H1 (cell line): Measurements from ENCODE around the gene CXCL16. TPM values are rescaled to one million over a fixed set of nuclear protein-coding genes. Genes with fewer than 3 reads are reported as not detected.

Experiments
- FOSL1 ChIP-seq: IDR thresholded peaks from 2 replicates; pipeline ENCODE4 v1.6.1; 2011; ENCODE audit warnings: mild to moderate bottlenecking, low read depth, low read length, moderate library complexity; ENCODE audit not compliant: insufficient read depth
- JUN ChIP-seq: IDR thresholded peaks from 2 replicates; pipeline ENCODE4 v1.6.1; 2011; ENCODE audit warnings: low read depth, mild to moderate bottlenecking, improper control_type of control experiment, low read length
- KDM5A ChIP-seq: fragments of 200-600 bp; IDR thresholded peaks from 2 replicates; pipeline ENCODE4 v1.7.1; 2012; ENCODE audit warnings: mild to moderate bottlenecking, low read length, inconsistent platforms, mixed read lengths
- polyA plus RNA-seq, 7 experiments: library from polyadenylated mRNA; depleted of rRNA in 3 of 7; stranded (reverse) in 5 of 7; unstranded in 2 of 7; fragments of >200 nt in 5 of 7; fragments of 200-250 nt in 2 of 7; gene quantifications; 1 replicate in 5 of 7; 2 replicates in 1 of 7; 4 replicates in 1 of 7; pipeline versions ENCODE4 v1.2.1 to v1.2.3, GENCODE V29; 2011 to 2013; ENCODE audit warnings: missing spikeins in 2 of 7, mixed read lengths in 2 of 7
- total RNA-seq: library from RNA; stranded (reverse); fragmentation: NEBNext Ultra II Directional; extraction: Animal tissue kit (Norgen Biotek cat#: 25700); gene quantifications from 2 replicates; pipeline ENCODE4 v1.2.1, GENCODE V29; 2021
- TF ChIP-seq, protein P1 (sequence below): IDR thresholded peaks from 2 replicates; pipeline ENCODE4 v1.6.1; 2011; ENCODE audit warnings: low read depth, mild to moderate bottlenecking, low read length; ENCODE audit not compliant: insufficient read depth

The CXCL16 gene
- total and polyA plus RNA-seq, 2 of the 8 experiments (the other 6 are each of a cell fraction or from before 2014, with no cell fraction given), result 3.5 to 4.8 TPM

DNA sequence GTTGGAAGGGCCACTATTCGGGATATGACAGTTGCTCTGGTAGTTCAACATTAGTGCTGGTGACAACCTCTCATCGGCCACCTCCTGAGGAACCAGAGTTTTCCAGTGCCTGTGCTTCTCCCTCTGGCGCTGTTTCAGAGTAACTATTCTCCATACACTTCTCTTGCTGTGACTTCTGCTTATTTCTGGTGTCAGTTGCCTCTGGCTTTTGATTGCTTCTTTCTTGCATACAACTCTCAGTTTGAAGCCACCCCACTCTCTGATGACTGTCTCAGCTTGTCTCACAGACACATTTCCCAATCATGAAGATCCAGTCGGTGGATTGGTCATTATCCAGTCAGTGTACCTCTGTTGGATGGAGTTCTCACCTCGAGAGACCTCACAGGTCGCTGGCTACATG lies 28.6 kb upstream of the CXCL16 start (continued):
- TF ChIP-seq JUN (no peak), FOSL1 (no peak), KDM5A (no peak)
- TF ChIP-seq, protein P1, sequence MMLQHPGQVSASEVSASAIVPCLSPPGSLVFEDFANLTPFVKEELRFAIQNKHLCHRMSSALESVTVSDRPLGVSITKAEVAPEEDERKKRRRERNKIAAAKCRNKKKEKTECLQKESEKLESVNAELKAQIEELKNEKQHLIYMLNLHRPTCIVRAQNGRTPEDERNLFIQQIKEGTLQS, result no peak
